ENCODE results near the gene TMEM18. TPM values are rescaled to one million over a fixed set of nuclear protein-coding genes. Genes with fewer than 3 reads are reported as not detected.

TMEM18 gene
- total and polyA plus RNA-seq, 8 donors: 11.9 to 20.3 (median 15.1) TPM

- no peak overlapping the region for H3K27ac ChIP-seq
- no peak for FAIRE-seq
- ATAC-seq: no peak
- H3K4me1 ChIP-seq: peaks cover 0 to 5% (median 0%) of the 10 kb centered on the region in 3 donors
- TF ChIP-seq CTCF (IDR thresholded peaks at IDR 0.05): no peak
- H3K9me3 ChIP-seq: no peaks in the 10 kb centered on the region
- no peaks in the 10 kb centered on the region for H3K27me3 ChIP-seq
- intact Hi-C loops (cut with DNase I): no loop called here
- H3K36me3 ChIP-seq: no peaks in the 10 kb centered on the region
- DNase-seq: no peak
- no peak overlapping the region for H3K4me3 ChIP-seq
These were observed 5.0 kb upstream of the TMEM18 start for GRCh38 chr2:682226-682625.

- H3K4me1 ChIP-seq: peaks cover 0 to 5% (median 0%) of the 10 kb centered on the region in 3 donors
- no peaks in the 10 kb centered on the region for H3K9me3 ChIP-seq
- no peak overlapping the region for H3K4me3 ChIP-seq
- TF ChIP-seq CTCF (IDR thresholded peaks at IDR 0.05): no peak
- 80 to 84% methylated on average over 11 of the region's 11 CpGs for WGBS, 2 donors
- FAIRE-seq: no peak
- intact Hi-C loops (cut with DNase I): no loop called here
- no peak for DNase-seq
- H3K36me3 ChIP-seq: no peaks in the 10 kb centered on the region
- ATAC-seq: no peak
- H3K27me3 ChIP-seq: no peaks in the 10 kb centered on the region
- H3K27ac ChIP-seq: no peak overlapping the region
These were observed 4.1 kb upstream of the TMEM18 start for GRCh38 chr2:681312-681711.

DNA sequence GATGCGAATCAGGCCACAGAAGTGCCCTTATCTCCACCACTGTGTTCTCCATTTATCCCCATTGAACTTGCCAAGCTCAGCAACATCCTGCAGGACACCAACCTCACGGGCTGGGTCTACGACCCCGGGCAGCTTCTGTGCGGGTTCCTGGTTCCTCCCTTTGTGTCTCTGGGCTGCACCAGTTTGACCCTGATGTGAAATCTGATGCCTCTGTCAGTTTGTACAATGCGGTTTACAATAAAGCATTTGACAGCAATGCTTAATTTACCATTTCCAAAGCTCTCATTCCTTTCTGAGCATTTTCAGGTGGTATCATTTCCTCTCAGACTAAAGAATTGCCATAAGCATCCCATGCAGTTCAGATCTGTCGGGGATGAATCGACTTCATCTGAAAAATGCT is 3.3 kb upstream of the TMEM18 start:
- Histone ChIP-seq H3K27ac (no peak overlapping the region), H3K36me3 (no peaks in the 10 kb centered on the region), H3K27me3 (no peaks in the 10 kb centered on the region), H3K9me3 (no peaks in the 10 kb centered on the region), H3K4me1 (peaks cover 0 to 8% (median 0%) of the 10 kb centered on the region in 3 donors), H3K4me3 (no peak overlapping the region)
- 89 to 91% methylated on average over 8 of the region's 8 CpGs for WGBS, 2 donors
- no peak for DNase-seq
- FAIRE-seq: no peak
- intact Hi-C loops (cut with DNase I): no loop called here
- TF ChIP-seq CTCF (IDR thresholded peaks at IDR 0.05): no peak
- no peak for ATAC-seq

- no peaks in the 10 kb centered on the region for H3K36me3 ChIP-seq
- no peak overlapping the region for H3K4me3 ChIP-seq
- FAIRE-seq (no peak), ATAC-seq (no peak), DNase-seq (no peak)
- H3K9me3 ChIP-seq: no peaks in the 10 kb centered on the region
- no peak overlapping the region for H3K27ac ChIP-seq
- 92 to 95% methylated on average over 9 of the region's 9 CpGs for WGBS, 2 donors
- intact Hi-C loops (cut with DNase I): no loop called here
- no peaks in the 10 kb centered on the region for H3K27me3 ChIP-seq
- peaks cover 0 to 8% (median 0%) of the 10 kb centered on the region in 3 donors for H3K4me1 ChIP-seq
- TF ChIP-seq CTCF (IDR thresholded peaks at IDR 0.05): no peak
These were observed 1.8 kb upstream of the TMEM18 start for GRCh38 chr2:678964-679363.

- DNase-seq (no peak), FAIRE-seq (peak; percentile 60), ATAC-seq (no peak)
- Histone ChIP-seq H3K36me3 (no peaks in the 10 kb centered on the region), H3K27ac (peak overlapping the region; percentile 97 to 99 (median 98)), H3K27me3 (no peaks in the 10 kb centered on the region), H3K4me1 (peaks cover 0 to 8% (median 0%) of the 10 kb centered on the region in 3 donors), H3K4me3 (peak overlapping the region; percentile 53 to 79 (median 64)), H3K9me3 (no peaks in the 10 kb centered on the region)
- no peak for TF ChIP-seq CTCF (IDR thresholded peaks at IDR 0.05)
- WGBS, 2 donors: 73 to 83% methylated on average over 9 of the region's 9 CpGs
- intact Hi-C loops (cut with DNase I): no loop called here
These were observed 849 bp upstream of the TMEM18 start for GRCh38 chr2:677959-678550.
